ENCODE data around the gene SLC37A1.

SLC37A1 gene

GRCh38 chr21:42574234-42575027, 60.8 kb downstream of the SLC37A1 start:
- no peak for TF ChIP-seq POLR2A (IDR thresholded peaks at IDR 0.05; ENCODE audit: low read depth, low read length)
- DNase-seq (ENCODE audit: insufficient read length, low spot score) (no peak), FAIRE-seq (no peak)

DNA sequence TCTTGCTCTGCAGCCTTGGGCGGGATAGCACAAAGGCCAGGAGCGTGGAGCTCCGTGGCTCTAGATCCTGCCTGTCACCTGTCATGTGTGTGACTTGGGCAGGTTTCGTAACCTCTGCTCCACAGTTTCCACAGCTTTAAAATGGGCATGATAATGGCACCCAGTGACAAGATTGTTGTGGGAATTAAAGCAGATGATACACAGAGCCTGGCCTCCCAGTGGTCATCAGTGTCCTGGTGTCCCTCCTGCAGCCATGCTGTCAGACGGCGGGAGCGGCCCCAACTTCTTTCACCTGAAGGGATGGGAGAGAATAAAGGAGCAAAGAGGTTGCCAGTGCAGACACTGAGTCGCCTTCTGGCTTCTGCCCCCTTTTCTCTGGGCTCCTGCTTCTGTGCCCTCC, 61.5 kb downstream of the SLC37A1 start:
- no peak for TF ChIP-seq POLR2A (IDR thresholded peaks at IDR 0.05; ENCODE audit: low read depth, low read length)
- no peak for DNase-seq (ENCODE audit: insufficient read length, low spot score)
- FAIRE-seq = no peak

DNA sequence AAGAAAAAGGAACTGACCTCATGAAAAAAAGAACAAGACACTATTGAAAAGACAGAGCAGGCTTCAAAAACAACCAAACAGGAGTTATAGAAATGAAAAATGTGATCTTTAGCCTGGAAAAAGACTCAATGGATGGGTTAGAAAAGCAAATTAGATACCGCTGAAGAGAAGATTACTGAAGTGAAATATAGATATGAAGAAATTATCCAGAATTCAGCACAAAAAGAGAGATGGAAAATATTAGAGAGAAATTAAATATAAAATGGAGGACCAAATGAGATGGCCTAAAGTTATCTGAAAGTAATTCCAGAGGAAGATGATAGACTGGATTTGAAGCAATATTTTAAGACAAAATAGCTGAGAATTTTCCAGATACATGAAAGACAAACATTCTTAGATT, 63.0 kb downstream of the SLC37A1 start:
- DNase-seq (ENCODE audit: insufficient read length, low spot score) = no peak
- no peak for FAIRE-seq
- TF ChIP-seq POLR2A (IDR thresholded peaks at IDR 0.05; ENCODE audit: low read depth, low read length) = no peak

DNA sequence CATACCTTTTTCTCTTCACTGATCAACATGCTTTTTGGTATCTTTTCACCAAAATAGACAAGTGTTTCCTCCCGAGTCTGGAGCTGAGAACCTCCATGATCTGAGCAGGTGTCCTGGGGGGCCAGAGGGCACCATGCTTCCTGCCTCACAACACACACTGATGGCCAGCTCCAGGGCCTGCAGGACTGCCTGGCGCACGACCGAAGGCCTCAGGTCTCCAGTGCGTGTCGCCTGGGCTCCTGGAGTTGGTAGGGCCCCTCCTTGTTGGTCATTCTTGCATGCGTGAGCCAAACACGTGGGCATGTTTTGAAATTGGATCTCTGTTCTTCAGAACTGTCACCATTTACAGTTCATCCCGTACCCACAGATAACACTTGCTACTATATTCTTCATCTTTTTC, 64.4 kb downstream of the SLC37A1 start:
- FAIRE-seq (no peak), DNase-seq (ENCODE audit: insufficient read length, low spot score) (no peak)
- no peak for TF ChIP-seq POLR2A (IDR thresholded peaks at IDR 0.05; ENCODE audit: low read depth, low read length)

- no peak for TF ChIP-seq POLR2A (IDR thresholded peaks at IDR 0.05; ENCODE audit: low read depth, low read length)
- DNase-seq (ENCODE audit: insufficient read length, low spot score) = no peak
- FAIRE-seq = no peak
These were observed 65.2 kb downstream of the SLC37A1 start for GRCh38 chr21:42578761-42579415.

DNA sequence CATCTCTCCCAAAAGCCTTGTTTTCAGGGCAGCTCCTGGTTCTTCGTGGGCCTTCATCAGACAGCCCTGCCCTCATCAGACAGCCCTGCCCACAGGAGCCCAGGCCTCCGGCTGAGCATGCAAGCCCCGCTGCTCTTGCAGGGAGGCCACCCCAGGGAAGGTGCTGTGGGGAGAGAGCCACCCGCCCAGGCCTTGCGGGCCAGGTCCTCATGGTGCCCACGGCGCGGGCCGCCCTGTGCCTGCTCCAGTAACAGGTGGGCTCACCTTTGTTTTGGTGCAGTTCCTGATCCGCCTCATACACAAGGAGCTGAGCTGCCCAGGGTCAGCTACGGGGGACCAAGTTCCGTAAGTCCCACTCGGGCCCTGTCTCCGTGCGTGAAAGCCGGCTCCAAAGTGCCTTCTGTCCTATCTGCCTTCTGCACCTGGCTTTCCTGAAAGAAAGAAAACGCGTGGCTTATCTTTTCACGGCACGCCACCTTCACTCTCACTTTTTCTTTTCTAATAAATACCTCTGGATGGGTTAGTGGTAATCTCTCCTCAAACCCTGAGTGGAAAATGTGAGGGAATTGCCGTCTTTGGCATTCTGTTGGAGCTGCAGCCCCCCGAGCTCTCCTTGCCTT, 65.9 kb downstream of the SLC37A1 start:
- FAIRE-seq (no peak), DNase-seq (ENCODE audit: insufficient read length, low spot score) (no peak)
- no peak for TF ChIP-seq POLR2A (IDR thresholded peaks at IDR 0.05; ENCODE audit: low read depth, low read length)

- DNase-seq (ENCODE audit: insufficient read length, low spot score) = no peak
- FAIRE-seq = no peak
- TF ChIP-seq POLR2A (IDR thresholded peaks at IDR 0.05; ENCODE audit: low read depth, low read length) = no peak
These were observed 66.6 kb downstream of the SLC37A1 start for GRCh38 chr21:42580076-42580792.

DNA sequence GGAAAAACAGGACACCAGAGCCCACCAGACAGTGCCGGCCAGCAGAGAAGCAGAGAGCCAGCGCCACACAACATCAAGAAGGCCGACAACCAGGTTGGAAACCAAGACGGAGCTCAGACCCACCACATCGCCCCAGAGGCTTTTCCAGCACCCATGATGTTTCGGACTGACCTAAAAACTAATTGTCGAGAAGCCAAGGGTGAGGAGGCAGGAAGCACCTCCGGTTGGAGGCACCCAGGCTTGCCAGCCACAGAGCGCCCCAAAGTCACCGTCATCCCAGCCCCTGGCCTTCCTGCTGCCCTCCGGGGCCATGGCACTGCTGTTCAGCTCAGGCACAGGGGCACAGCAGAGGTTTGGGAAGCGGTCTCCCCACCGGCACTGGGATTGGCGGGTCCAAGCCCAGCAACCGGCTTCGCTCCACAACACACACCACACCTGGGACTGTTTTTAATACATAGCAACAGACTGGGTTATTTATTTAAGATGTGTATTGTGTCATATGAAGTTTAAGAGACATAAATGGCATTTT, 67.2 kb downstream of the SLC37A1 start:
- no peak for DNase-seq (ENCODE audit: insufficient read length, low spot score)
- FAIRE-seq = no peak
- no peak for TF ChIP-seq POLR2A (IDR thresholded peaks at IDR 0.05; ENCODE audit: low read depth, low read length)

GRCh38 chr21:42581336-42581992, 67.8 kb downstream of the SLC37A1 start:
- no peak for TF ChIP-seq POLR2A (IDR thresholded peaks at IDR 0.05; ENCODE audit: low read depth, low read length)
- DNase-seq (ENCODE audit: insufficient read length, low spot score) (no peak), FAIRE-seq (no peak)

DNA sequence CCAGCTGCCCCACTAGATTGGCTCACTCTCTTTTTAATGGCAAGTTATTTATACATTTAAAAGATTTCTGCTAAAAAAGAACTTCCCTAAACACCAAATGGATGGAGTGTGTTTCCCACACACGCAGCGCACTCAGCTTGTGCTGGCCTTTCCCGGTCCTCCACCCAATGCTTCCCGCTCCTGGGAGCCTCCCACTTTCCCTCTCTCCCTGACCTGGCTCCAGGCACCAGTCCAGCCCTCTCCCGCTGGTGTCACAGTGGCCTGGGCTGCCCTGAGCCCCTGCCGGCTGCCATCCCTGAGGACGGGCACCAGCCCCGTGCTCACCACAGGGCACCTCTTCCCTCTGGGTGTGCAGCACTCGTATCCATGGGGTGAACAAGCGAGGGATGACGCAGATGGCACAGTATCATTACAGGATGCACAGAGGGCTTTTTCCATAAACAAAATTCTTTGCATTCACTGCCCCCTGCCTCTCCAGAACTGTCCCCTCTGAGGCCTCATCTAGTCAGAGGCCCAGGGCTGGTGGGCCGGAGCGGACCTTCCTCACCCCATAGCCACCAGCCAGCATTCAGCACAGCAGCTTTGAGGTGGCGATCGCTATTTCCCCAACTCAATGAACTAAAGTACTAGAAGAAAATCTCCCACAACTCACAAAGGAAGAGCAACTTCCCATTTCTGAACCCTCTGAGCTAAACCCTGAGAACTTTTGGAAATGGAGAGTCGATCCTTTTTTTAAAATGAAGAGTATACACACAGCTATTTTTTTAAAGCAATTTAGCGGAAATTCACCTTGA, 68.5 kb downstream of the SLC37A1 start:
- DNase-seq (ENCODE audit: insufficient read length, low spot score) = no peak
- TF ChIP-seq POLR2A (IDR thresholded peaks at IDR 0.05; ENCODE audit: low read depth, low read length) = no peak

DNA sequence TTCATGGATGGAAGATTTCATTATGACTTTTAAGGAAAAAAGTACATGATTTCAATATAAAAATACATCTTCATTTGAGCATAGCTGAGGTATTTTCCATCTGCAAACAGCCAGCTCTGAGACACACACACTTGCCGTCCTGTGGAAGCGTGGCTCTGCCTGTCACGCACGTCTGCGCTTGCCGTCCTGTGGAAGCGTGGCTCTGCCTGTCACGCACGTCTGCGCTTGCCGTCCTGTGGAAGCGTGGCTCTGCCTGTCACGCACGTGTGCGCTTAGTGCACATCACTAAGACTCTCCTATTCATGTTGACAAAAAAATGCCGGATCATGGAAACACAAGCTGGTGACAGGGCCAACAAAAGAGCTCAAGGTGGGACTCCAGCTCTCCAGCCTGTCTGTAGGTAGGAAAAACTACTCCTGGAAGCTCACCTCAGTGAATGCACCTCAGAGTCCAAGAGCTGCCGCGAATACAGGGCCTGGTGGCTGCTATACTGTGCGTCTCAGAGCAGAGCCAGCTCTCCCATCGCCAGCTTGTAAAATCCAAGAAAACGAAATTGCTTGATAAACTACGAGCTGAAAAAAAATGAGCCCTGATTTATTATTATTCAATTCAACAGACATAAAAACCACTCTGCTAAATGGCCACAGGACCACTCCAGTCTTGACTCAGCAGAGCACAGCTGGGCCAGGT, 69.3 kb downstream of the SLC37A1 start:
- TF ChIP-seq POLR2A (IDR thresholded peaks at IDR 0.05; ENCODE audit: low read depth, low read length) = no peak
- no peak for FAIRE-seq
- DNase-seq (ENCODE audit: insufficient read length, low spot score) = no peak

More for the DNA sequence above, 68.5 kb downstream of the SLC37A1 start:
- FAIRE-seq = no peak
